Activated gamma-delta T cell treated with anti-CD3 and anti-CD28 coated beads, Interleukin-2, amount 50 U/mL, for 16 hours (primary cell): ENCODE data around the gene MAN1A1.

ENCODE experiments used
- DNase-seq: peaks from one replicate; pipeline ENCODE4 v3.0.0-alpha.2; 2020; ENCODE audit warnings: low read depth

MAN1A1 gene

GRCh38 chr6:119269266-119270103 lies 80.1 kb downstream of the MAN1A1 start:
- no peak for DNase-seq

- DNase-seq, result no peak
Measured at GRCh38 chr6:119267126-119267905, 82.2 kb downstream of the MAN1A1 start.

DNA sequence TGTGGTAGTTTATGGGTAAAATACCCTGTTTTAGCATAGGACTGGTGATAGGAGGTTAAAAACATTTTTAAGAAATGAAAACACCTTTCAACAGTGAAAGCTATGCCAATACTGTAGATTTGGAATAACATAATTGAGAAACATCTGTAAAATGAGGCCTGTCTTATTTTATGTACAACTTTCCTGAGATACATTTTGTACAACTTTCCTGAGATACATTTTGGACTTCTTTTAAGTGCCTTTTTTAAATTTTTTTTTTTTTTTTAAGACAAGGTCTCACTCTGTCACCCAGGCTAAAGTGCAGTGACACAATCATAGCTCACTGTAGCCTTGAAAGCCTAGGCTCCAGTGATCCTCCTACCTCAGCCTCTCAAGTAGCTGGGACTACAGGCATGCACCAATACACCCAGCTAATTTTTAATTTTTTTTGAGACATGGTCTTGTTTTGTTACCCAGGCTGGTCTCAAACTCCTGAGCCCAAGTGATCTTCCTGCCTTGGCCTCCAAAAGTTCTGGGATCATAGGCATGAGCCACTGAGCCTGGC lies 84.6 kb downstream of the MAN1A1 start:
- DNase-seq, result no peak

- no peak for DNase-seq
Measured at GRCh38 chr6:119262612-119263011, 86.9 kb downstream of the MAN1A1 start.

DNA sequence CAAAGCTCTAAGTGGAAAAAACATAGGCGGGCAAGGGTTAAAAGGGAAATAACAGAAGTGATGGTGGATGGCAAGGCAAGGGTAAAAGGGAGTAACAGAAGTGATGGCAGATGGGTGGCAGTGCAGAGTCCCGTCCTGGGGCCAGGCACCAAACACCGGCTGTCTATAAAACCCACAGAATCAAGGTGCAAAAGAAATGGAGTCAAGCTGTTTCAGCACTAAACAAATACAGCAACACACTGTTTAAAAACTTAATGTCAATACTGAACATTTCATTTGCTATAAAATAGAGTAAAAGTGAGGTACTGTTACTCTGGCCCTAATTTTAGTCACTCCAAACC lies 87.6 kb downstream of the MAN1A1 start:
- no peak for DNase-seq

- DNase-seq, result no peak
Measured at GRCh38 chr6:119259027-119259426, 90.5 kb downstream of the MAN1A1 start.

- DNase-seq, result no peak
Measured at GRCh38 chr6:119257726-119258125, 91.8 kb downstream of the MAN1A1 start.

GRCh38 chr6:119256978-119257462 lies 92.5 kb downstream of the MAN1A1 start:
- no peak for DNase-seq

- no peak for DNase-seq
Measured at GRCh38 chr6:119256392-119256791, 93.2 kb downstream of the MAN1A1 start.

DNA sequence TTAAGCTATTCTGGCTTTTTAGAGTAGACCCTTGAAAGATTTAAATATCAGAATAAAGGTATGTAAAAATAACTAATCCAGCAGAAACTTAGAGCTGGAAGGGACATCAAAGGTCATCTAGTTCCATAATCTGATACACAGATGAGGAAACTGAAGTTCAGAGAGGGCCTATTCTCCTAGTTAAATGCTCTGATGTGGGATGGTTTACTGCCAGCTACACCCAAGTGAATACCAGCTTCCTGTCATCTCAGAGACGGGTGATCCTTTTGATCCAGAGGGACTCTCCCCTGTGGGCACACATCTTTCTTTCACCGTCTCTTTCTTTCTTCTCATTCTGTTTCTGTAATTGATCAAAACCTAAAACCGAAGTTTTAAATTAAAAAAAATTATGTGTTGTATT lies 94.1 kb downstream of the MAN1A1 start:
- DNase-seq, result no peak

DNA sequence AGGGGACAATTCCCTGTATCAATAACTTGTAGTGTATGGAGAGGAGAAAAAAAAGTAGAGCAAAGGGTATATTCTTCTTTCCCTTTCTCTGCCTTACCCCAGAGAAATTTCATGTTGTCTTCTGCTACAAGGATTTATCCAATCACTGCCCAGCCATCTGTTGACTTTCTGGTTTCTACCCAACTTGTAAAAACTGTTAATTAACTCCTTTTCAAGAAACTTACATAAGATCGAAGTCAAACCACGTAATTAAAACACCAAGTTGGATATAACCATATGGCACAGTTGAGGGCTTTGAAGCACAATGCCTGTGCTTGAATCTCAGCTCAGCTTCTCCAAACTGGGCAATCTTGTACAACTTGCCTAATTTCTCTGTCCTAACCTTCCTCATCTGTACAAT lies 99.5 kb downstream of the MAN1A1 start:
- no peak for DNase-seq

DNA sequence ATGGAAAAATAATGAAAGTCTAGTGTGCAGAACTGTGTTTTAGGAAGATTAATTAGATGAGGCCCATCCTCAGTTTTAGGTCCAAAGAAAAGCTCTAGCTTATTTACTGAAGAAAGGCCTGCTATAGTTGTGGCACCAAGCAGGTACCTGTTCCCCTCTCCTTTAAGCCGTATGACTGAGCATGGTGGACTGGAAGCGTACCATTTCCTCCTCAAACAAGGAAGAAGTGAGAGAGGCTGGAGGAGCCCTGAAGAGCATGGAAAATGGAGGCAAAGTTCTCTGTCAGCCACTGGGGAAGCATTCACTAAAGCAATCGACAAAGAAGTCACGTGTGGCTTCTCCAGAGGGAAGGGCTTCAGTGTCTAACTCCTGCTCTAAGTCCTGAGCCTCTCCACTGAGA lies 100.2 kb downstream of the MAN1A1 start:
- DNase-seq, result no peak

- no peak for DNase-seq
Measured at GRCh38 chr6:119247504-119247903, 102.1 kb downstream of the MAN1A1 start.

DNA sequence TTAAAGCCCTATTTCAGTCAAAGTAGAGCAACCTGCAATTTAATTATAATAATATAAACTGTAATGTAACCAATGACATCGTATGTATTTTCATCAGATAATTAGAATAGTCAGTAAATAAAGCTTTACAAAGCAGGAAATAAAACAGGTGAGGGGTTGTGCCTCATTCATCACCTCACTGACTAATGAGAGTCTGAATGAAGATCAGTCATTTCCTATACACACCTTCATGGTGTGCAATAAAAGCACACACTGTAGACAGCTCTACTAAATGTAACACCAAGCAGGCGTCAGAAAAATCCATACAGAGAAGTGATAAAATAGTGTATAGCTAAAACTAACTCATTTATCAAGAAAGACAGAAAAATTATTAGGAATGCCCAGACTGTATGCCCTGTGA lies 105.9 kb downstream of the MAN1A1 start:
- no peak for DNase-seq

- DNase-seq, result no peak
Measured at GRCh38 chr6:119243037-119243436, 106.5 kb downstream of the MAN1A1 start.

DNA sequence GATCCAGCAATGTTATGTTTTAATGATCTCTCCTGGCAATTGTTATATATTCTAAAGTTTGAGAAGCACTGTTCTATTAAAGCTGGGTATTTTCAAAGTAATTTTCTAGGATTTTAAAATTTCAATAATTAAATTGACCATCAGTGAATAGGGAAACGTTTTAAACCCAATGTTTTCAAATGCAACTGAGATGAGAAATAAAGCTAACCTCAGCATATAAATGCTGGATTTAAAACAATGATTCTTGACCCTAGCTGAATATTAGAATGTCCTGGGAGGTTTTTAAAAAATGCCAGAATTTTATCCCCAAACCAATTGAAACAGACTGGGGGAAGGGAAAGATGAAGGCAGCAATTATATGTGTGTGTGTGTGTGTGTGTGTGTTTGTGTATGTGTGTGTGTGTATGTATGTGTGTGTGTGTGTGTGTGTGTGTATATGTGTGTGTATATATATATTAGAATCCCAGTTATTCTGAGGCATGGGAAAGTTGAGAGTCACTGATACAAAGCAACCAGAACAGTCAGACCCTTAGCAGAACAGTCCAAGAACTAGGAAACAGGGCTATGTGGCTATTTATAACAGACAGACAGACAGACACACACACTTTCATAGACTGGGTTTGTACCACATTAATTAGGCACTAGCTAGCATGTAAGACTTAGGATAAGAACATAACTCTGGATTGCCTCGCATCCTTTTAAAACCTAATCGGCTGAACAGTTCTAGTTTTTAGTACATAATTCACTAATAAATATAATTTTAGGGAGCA lies 107.8 kb downstream of the MAN1A1 start:
- DNase-seq, result no peak

GRCh38 chr6:119241111-119241465 lies 108.5 kb downstream of the MAN1A1 start:
- no peak for DNase-seq

DNA sequence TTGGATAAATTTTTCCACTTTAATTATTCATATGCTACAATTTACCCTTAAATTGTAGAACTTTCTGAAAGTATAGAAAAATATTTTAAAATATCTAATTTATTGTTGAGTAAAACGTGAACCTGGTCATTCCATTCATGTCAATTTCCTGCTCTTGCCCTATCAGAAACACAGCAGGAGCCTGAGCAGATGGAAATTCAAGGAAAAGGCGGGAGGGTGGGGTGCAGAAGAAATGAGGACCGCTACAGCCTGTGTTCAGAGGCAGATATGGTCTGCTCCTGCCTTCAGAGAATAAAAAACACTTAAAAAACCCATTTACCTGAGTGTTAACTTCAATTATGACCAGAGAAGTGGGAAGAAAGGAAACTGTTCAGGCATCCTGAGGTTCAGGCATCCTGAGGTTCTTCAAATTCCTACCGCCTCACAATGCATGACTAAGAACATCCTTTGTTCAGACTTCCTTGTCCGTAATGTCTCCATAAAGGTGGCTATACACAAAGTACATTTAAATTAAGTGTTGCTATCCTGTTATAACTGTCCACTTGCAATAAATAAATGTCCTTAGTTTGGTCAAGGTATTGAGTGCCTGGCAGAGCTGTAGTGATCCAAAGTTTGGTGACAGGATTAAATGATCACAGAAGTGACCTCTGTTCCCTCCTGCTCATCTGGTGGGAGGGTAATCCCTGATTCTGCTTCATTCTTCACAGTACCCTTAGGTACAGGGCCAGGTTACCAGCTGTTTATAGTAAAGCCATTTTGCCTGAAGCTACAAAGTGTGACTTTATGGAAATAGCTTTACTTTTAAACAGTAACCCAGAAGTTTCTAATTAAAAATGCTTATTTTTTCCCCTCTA lies 109.1 kb downstream of the MAN1A1 start:
- no peak for DNase-seq

GRCh38 chr6:119237177-119237715 lies 112.3 kb downstream of the MAN1A1 start:
- no peak for DNase-seq

DNA sequence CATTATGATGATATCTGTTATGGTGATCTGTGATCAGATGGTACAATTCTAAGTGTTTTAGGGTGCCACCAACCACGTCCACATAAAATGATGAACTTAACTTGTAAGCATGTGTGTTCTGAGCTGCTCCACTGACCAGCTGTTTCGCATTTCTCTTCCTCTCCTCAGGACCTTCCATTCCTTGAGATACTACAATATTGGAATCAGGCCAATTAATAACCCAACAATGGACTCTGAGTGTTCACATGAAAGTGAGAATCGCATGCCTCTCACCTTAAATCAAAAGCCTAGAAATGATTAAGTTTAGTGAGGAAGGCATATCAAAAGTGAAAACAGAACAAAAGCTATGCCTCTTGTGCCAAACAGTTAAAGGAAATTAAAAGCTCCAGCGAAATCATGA lies 114.6 kb downstream of the MAN1A1 start:
- DNase-seq, result no peak

DNA sequence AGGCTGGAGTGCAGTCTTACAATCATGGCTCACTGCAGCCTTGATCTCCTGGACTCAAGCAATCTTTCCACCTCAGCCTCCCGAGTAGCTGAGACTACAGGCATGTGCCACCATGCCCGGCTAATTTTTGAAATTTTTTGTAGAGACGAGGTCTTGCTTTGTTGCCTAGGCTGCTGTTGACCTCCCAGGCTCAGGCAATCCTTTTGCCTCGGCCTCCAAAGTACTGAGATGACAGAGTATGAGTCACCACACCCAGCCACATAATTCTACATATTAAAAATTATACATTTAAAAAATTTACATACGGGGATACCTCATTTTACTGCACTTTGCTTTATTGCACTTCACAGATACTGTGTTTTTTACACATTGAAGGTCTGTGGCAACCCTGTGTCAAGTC lies 115.1 kb downstream of the MAN1A1 start:
- no peak for DNase-seq
